ENCODE results near the gene TTC3. TPM values are rescaled to one million over a fixed set of nuclear protein-coding genes. Genes with fewer than 3 reads are reported as not detected.

TTC3 gene
- total and polyA plus RNA-seq, 2 of the 13 experiments (the other 11 are each of a cell fraction or from before 2014, with no cell fraction given), result 55.7 to 108 TPM

GRCh38 chr21:37130971-37131370 lies 57.9 kb downstream of the TTC3 start:
- whole genome bisulfite sequencing (ENCODE audit: low lambda C conversion rate), result 91% methylated on average over 2 of the region's 2 CpGs
- intact Hi-C loops (cut with micrococcal nuclease; ENCODE audit: unreplicated experiment) (no loop called here), in situ Hi-C loops (cut with HindIII; ENCODE audit: extremely low pct_ligation_motif_present, low pct_unique_long_range_greater_than_20kb) (no loop called here)
- FAIRE-seq (no peak), DNase-seq (ENCODE audit: low spot score) (no peak), ATAC-seq (no peak)
- no peaks in the 10 kb centered on the region for H3K9me3 ChIP-seq (ENCODE audit: low read length)
- no peaks in the 10 kb centered on the region for H3K4me1 ChIP-seq (ENCODE audit: insufficient read depth, low read length)
- TF ChIP-seq ZMAT5 (CRISPR knock-in tag; IDR thresholded peaks at IDR 0.05; ENCODE audit: borderline replicate concordance, low read depth) (no peak), SRF (IDR thresholded peaks at IDR 0.05; ENCODE audit: low read depth, low read length) (no peak), CERS6 (CRISPR knock-in tag; IDR thresholded peaks at IDR 0.05) (no peak)
- TF ChIP-seq, protein P1, sequence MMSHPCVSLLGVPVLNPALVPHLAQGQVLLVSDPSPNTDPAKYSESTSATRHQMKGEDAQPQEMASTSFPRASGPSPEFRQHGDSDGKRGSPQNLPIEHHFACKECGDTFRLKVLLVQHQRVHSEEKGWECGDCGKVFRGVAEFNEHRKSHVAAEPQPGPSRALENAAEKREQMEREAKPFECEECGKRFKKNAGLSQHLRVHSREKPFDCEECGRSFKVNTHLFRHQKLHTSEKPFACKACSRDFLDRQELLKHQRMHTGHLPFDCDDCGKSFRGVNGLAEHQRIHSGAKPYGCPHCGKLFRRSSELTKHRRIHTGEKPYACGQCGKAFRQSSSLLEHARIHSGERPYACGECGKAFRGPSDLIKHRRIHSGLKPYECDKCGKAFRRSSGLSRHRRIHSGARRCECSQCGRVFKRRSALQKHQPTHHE (CRISPR knock-in tag; IDR thresholded peaks at IDR 0.05; ENCODE audit: borderline replicate concordance), result no peak
- H3K27ac ChIP-seq (ENCODE audit: extremely low read length, insufficient read depth, low read length), result no peak overlapping the region
- no peak overlapping the region for H3K9ac ChIP-seq (ENCODE audit: insufficient read depth, low read depth, low read length)
- ChIA-PET POLR2A (no interaction called here), CTCF (ENCODE audit: low intra/inter-chr PET ratio, low total read pairs) (no interaction called here)
- no peaks in the 10 kb centered on the region; the same call in 1 of the 2 replicates for H4K20me1 ChIP-seq (ENCODE audit: insufficient read depth, low read length)
- no peaks in the 10 kb centered on the region for H3K27me3 ChIP-seq (ENCODE audit: control insufficient read depth in 1 of 2, insufficient read depth in 2 of 2, low read length in 2 of 2)
- no peak overlapping the region for H3K4me2 ChIP-seq (ENCODE audit: low read depth, low read length)
- H2AFZ ChIP-seq (ENCODE audit: low read length), result no peak overlapping the region
- no TSS peak for BruUV-seq (replicated peaks)
- no peaks in the 10 kb centered on the region for H3K79me2 ChIP-seq (ENCODE audit: insufficient read depth, low read length)
- no peak overlapping the region for H3K4me3 ChIP-seq (replicated peaks in 1 of 3; ENCODE audit: insufficient read depth in 1 of 3, low read depth in 2 of 3, low read length in 3 of 3)
- peaks cover 18 to 75% of the 10 kb centered on the region in 2 experiments for H3K36me3 ChIP-seq (replicated peaks in 1 of 2; ENCODE audit: control insufficient read depth in 1 of 2, insufficient read depth in 2 of 2, low read length in 2 of 2)

GRCh38 chr21:37136261-37136660 lies 63.2 kb downstream of the TTC3 start:
- H2AFZ ChIP-seq (ENCODE audit: low read length), result no peak overlapping the region
- FAIRE-seq (no peak), ATAC-seq (no peak), DNase-seq (ENCODE audit: low spot score) (no peak)
- no peaks in the 10 kb centered on the region for H3K4me1 ChIP-seq (ENCODE audit: insufficient read depth, low read length)
- H3K9me3 ChIP-seq (ENCODE audit: low read length), result no peaks in the 10 kb centered on the region
- no peaks in the 10 kb centered on the region for H3K79me2 ChIP-seq (ENCODE audit: insufficient read depth, low read length)
- H3K4me2 ChIP-seq (ENCODE audit: low read depth, low read length), result no peak overlapping the region
- no peaks in the 10 kb centered on the region for H3K27me3 ChIP-seq (ENCODE audit: control insufficient read depth in 1 of 2, insufficient read depth in 2 of 2, low read length in 2 of 2)
- CTCF ChIA-PET (ENCODE audit: low intra/inter-chr PET ratio, low total read pairs), result no interaction called here
- no peak overlapping the region for H3K4me3 ChIP-seq (replicated peaks in 1 of 3; ENCODE audit: insufficient read depth in 1 of 3, low read depth in 2 of 3, low read length in 3 of 3)
- H3K36me3 ChIP-seq (replicated peaks in 1 of 2; ENCODE audit: control insufficient read depth in 1 of 2, insufficient read depth in 2 of 2, low read length in 2 of 2), result peaks cover 19 to 59% of the 10 kb centered on the region in 2 experiments
- no peak overlapping the region for H3K27ac ChIP-seq (ENCODE audit: extremely low read length, insufficient read depth, low read length)
- in situ Hi-C loops (cut with HindIII; ENCODE audit: extremely low pct_ligation_motif_present, low pct_unique_long_range_greater_than_20kb), result no loop called here
- intact Hi-C loops (cut with micrococcal nuclease; ENCODE audit: unreplicated experiment), result no loop called here
- BruUV-seq (replicated peaks), result no TSS peak
- 96% methylated on average over 2 of the region's 2 CpGs for WGBS (ENCODE audit: low lambda C conversion rate)
- no peaks in the 10 kb centered on the region for H4K20me1 ChIP-seq (ENCODE audit: insufficient read depth, low read length)
- POLR2A ChIA-PET, result no interaction called here
- no peak overlapping the region for H3K9ac ChIP-seq (ENCODE audit: insufficient read depth, low read depth, low read length)
- no peak for TF ChIP-seq SIN3A (IDR thresholded peaks at IDR 0.05; ENCODE audit: borderline replicate concordance, low read depth, low read length)
- TF ChIP-seq CCDC6 (CRISPR knock-in tag; IDR thresholded peaks at IDR 0.05), result no peak
- no peak for TF ChIP-seq ZNF614 (CRISPR knock-in tag; IDR thresholded peaks at IDR 0.05; ENCODE audit: borderline replicate concordance)
- TF ChIP-seq REXO4 (CRISPR knock-in tag; IDR thresholded peaks at IDR 0.05; ENCODE audit: borderline replicate concordance), result no peak
- no peak for TF ChIP-seq CBX5 (CRISPR knock-in tag; IDR thresholded peaks at IDR 0.05; ENCODE audit: borderline replicate concordance)
- TF ChIP-seq NFYC (CRISPR knock-in tag; IDR thresholded peaks at IDR 0.05), result no peak
- TF ChIP-seq KMT2A (CRISPR knock-in tag; IDR thresholded peaks at IDR 0.05), result no peak
- TF ChIP-seq ZSCAN25 (CRISPR knock-in tag; IDR thresholded peaks at IDR 0.05), result no peak
- no peak for TF ChIP-seq SETDB1 (CRISPR knock-in tag; IDR thresholded peaks at IDR 0.05; ENCODE audit: borderline replicate concordance)

All from HepG2 (cell line).